Measurements from ENCODE around the gene BTBD10.

Gene BTBD10

DNA sequence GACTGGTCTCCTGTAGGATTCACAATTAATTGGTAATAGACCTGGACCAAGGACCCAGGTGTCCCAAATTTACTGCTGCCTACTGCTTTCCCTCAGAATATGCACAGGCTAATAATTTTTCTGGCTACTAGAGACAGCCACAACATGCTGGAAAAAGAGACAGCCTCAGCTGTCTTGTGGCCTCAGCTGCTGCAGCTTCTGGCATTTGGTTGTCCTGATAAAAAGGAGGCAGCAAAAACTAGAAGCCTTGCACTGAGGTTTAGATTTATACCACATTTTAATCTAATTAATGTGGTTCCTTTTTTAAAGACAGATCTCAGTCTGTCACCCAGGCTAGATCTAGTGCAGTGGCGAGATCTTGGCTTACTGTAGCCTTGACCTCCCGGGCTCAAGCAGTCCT, 89.8 kb downstream of the BTBD10 start:
- Histone ChIP-seq H3K4me1 (ENCODE audit: insufficient read depth, low read length) (no peaks in the 10 kb centered on the region), H3K27ac (ENCODE audit: low read depth, low read length) (no peak overlapping the region), H3K9ac (ENCODE audit: low read depth, low read length) (no peak overlapping the region), H3K4me3 (ENCODE audit: low read length) (no peak overlapping the region), H3K27me3 (ENCODE audit: insufficient read depth, low read length) (no peaks in the 10 kb centered on the region), H3K9me3 (ENCODE audit: insufficient read depth, low read depth, low read length) (no peaks in the 10 kb centered on the region), H3K36me3 (ENCODE audit: insufficient read depth, low read length) (no peaks in the 10 kb centered on the region)
- WGBS, result 91% methylated on average over 2 of the region's 2 CpGs

- Histone ChIP-seq H3K27ac (ENCODE audit: low read depth, low read length) (no peak overlapping the region), H3K4me1 (ENCODE audit: insufficient read depth, low read length) (peaks cover 5% of the 10 kb centered on the region; the same call in 1 of the 2 replicates), H3K27me3 (ENCODE audit: insufficient read depth, low read length) (0 out of 2 replicates have a peak, but pooled peaks cover 10% of the 10 kb centered on the region), H3K9me3 (ENCODE audit: insufficient read depth, low read depth, low read length) (no peaks in the 10 kb centered on the region), H3K36me3 (ENCODE audit: insufficient read depth, low read length) (no peaks in the 10 kb centered on the region), H3K9ac (ENCODE audit: low read depth, low read length) (no peak overlapping the region), H3K4me3 (ENCODE audit: low read length) (no peak overlapping the region)
- 90% methylated on average over 5 of the region's 5 CpGs for WGBS
Observed at GRCh38 chr11:13368041-13368446, 95.0 kb downstream of the BTBD10 start.

GRCh38 chr11:13367115-13367514, 95.9 kb downstream of the BTBD10 start:
- Histone ChIP-seq H3K9me3 (ENCODE audit: insufficient read depth, low read depth, low read length) (no peaks in the 10 kb centered on the region), H3K27me3 (ENCODE audit: insufficient read depth, low read length) (0 out of 2 replicates have a peak, but pooled peaks cover 10% of the 10 kb centered on the region), H3K27ac (ENCODE audit: low read depth, low read length) (no peak overlapping the region), H3K36me3 (ENCODE audit: insufficient read depth, low read length) (no peaks in the 10 kb centered on the region), H3K4me1 (ENCODE audit: insufficient read depth, low read length) (peaks cover 5% of the 10 kb centered on the region; the same call in 1 of the 2 replicates), H3K9ac (ENCODE audit: low read depth, low read length) (no peak overlapping the region), H3K4me3 (ENCODE audit: low read length) (no peak overlapping the region)
- WGBS, result 91% methylated on average over 4 of the region's 4 CpGs

- Histone ChIP-seq H3K9me3 (ENCODE audit: insufficient read depth, low read depth, low read length) (no peaks in the 10 kb centered on the region), H3K4me1 (ENCODE audit: insufficient read depth, low read length) (peaks cover 5% of the 10 kb centered on the region; the same call in 1 of the 2 replicates), H3K27me3 (ENCODE audit: insufficient read depth, low read length) (0 out of 2 replicates have a peak, but pooled peaks cover 10% of the 10 kb centered on the region), H3K36me3 (ENCODE audit: insufficient read depth, low read length) (no peaks in the 10 kb centered on the region), H3K9ac (ENCODE audit: low read depth, low read length) (no peak overlapping the region), H3K4me3 (ENCODE audit: low read length) (no peak overlapping the region), H3K27ac (ENCODE audit: low read depth, low read length) (no peak overlapping the region)
- WGBS, result 88% methylated on average over 6 of the region's 7 CpGs
Observed at GRCh38 chr11:13366266-13367026, 96.6 kb downstream of the BTBD10 start.

- 29% methylated on average over 2 of the region's 2 CpGs for WGBS
- no peaks in the 10 kb centered on the region for H3K36me3 ChIP-seq (ENCODE audit: insufficient read depth, low read length)
Observed at GRCh38 chr11:13364388-13364787, 98.6 kb downstream of the BTBD10 start.

GRCh38 chr11:13362596-13363109, 100.4 kb downstream of the BTBD10 start:
- Histone ChIP-seq H3K27ac (ENCODE audit: low read depth, low read length) (no peak overlapping the region), H3K9ac (ENCODE audit: low read depth, low read length) (no peak overlapping the region), H3K4me3 (ENCODE audit: low read length) (no peak overlapping the region), H3K36me3 (ENCODE audit: insufficient read depth, low read length) (no peaks in the 10 kb centered on the region), H3K9me3 (ENCODE audit: insufficient read depth, low read depth, low read length) (no peaks in the 10 kb centered on the region), H3K4me1 (ENCODE audit: insufficient read depth, low read length) (peaks cover 5% of the 10 kb centered on the region; the same call in 1 of the 2 replicates), H3K27me3 (ENCODE audit: insufficient read depth, low read length) (0 out of 2 replicates have a peak, but pooled peaks cover 10% of the 10 kb centered on the region)
- WGBS, result 97% methylated on average over 9 of the region's 9 CpGs

More at GRCh38 chr11:13364388-13364787, 98.6 kb downstream of the BTBD10 start:
- H3K27ac ChIP-seq (ENCODE audit: low read depth, low read length), result no peak overlapping the region
- H3K9me3 ChIP-seq (ENCODE audit: insufficient read depth, low read depth, low read length), result no peaks in the 10 kb centered on the region
- H3K9ac ChIP-seq (ENCODE audit: low read depth, low read length), result no peak overlapping the region
- H3K4me1 ChIP-seq (ENCODE audit: insufficient read depth, low read length), result peaks cover 5% of the 10 kb centered on the region; the same call in 1 of the 2 replicates
- 0 out of 2 replicates have a peak, but pooled peaks cover 10% of the 10 kb centered on the region for H3K27me3 ChIP-seq (ENCODE audit: insufficient read depth, low read length)
- H3K4me3 ChIP-seq (ENCODE audit: low read length), result no peak overlapping the region

DNA sequence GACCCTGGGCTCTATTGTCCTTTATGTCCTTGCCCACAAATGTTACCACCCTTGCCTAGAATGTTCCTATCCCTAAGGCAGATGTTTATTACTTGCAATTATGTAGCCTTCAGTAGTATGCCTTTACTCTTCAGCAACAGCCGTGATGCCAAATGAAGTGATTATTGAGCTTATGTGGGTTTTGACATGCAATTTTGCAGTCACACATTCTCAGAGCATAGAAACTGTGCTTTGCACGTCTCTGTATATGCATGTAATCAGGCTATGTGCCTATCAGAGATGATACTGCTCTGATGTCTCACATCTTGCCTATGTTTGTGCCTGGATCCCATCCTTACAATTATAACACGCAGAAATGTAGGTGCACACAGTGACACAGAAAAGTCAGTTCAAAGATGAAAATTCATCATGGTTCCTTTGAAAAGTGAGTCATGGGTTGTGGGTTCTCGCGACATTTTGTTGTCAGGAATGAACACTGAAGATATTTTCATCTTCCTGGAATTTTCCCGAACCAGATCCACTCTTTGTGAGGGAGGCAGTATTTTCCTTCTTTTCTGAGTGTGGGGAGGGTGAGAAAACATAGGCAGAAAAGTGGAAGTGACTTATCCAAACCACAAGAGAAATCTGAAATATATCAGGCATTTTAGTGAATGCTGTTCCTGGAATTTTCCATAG, 104.3 kb downstream of the BTBD10 start:
- Histone ChIP-seq H3K36me3 (ENCODE audit: insufficient read depth, low read length) (no peaks in the 10 kb centered on the region), H3K4me3 (ENCODE audit: low read length) (no peak overlapping the region), H3K9me3 (ENCODE audit: insufficient read depth, low read depth, low read length) (no peaks in the 10 kb centered on the region), H3K9ac (ENCODE audit: low read depth, low read length) (no peak overlapping the region), H3K27me3 (ENCODE audit: insufficient read depth, low read length) (0 out of 2 replicates have a peak, but pooled peaks cover 4% of the 10 kb centered on the region), H3K27ac (ENCODE audit: low read depth, low read length) (no peak overlapping the region), H3K4me1 (ENCODE audit: insufficient read depth, low read length) (no peaks in the 10 kb centered on the region; the same call in 1 of the 2 replicates)
- WGBS, result 93% methylated on average over 6 of the region's 6 CpGs

DNA sequence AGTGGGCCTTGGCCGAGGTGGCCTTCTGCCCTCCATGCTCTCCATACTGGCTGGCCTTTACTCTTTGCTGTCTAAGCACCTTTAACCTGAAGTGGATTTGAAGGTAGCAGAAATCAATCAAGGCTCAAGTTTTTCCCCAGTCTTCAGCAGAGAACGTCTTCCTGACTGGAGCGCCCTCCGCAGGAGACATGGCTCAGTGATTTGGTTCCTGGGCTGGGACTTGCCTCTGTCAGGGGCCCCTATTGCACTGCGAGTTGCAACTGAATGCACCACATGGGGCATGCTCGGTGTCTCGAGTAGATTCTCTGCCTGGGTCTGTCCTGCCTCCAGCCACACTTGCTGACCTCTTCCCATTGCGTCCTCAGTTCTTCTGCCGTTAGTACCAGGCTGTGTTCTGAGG, 105.8 kb downstream of the BTBD10 start:
- WGBS, result 85% methylated on average over 9 of the region's 9 CpGs
- H3K9me3 ChIP-seq (ENCODE audit: insufficient read depth, low read depth, low read length), result no peaks in the 10 kb centered on the region
- no peaks in the 10 kb centered on the region for H3K36me3 ChIP-seq (ENCODE audit: insufficient read depth, low read length)
- H3K27me3 ChIP-seq (ENCODE audit: insufficient read depth, low read length), result no peaks in the 10 kb centered on the region
- no peak overlapping the region for H3K27ac ChIP-seq (ENCODE audit: low read depth, low read length)
- H3K9ac ChIP-seq (ENCODE audit: low read depth, low read length), result no peak overlapping the region
- H3K4me1 ChIP-seq (ENCODE audit: insufficient read depth, low read length), result no peaks in the 10 kb centered on the region; the same call in 1 of the 2 replicates
- no peak overlapping the region for H3K4me3 ChIP-seq (ENCODE audit: low read length)

DNA sequence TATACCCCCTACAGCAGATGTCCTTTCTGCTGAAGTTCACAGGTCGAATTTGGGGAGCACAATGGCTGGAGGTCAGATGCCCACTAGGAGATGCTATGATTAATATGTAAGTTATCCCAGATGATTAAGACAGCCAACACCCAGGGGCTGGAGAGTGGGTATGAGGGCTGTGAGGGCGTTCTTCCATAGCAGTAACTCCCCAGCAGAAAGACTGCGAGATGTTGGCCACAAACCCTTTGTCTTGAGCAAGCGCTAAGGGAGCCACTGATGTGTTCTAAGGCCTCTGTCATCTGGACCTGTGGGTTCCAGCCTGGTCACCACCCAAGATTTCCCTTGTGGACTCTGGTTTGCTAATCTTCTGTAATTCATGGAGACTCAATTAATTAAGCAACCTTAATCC, 107.8 kb downstream of the BTBD10 start:
- H3K36me3 ChIP-seq (ENCODE audit: insufficient read depth, low read length), result no peaks in the 10 kb centered on the region
- no peak overlapping the region for H3K27ac ChIP-seq (ENCODE audit: low read depth, low read length)
- H3K4me3 ChIP-seq (ENCODE audit: low read length), result no peak overlapping the region
- 95% methylated on average over 4 of the region's 4 CpGs for WGBS
- no peaks in the 10 kb centered on the region for H3K9me3 ChIP-seq (ENCODE audit: insufficient read depth, low read depth, low read length)
- no peaks in the 10 kb centered on the region; the same call in 1 of the 2 replicates for H3K4me1 ChIP-seq (ENCODE audit: insufficient read depth, low read length)
- no peak overlapping the region for H3K9ac ChIP-seq (ENCODE audit: low read depth, low read length)
- H3K27me3 ChIP-seq (ENCODE audit: insufficient read depth, low read length), result no peaks in the 10 kb centered on the region

DNA sequence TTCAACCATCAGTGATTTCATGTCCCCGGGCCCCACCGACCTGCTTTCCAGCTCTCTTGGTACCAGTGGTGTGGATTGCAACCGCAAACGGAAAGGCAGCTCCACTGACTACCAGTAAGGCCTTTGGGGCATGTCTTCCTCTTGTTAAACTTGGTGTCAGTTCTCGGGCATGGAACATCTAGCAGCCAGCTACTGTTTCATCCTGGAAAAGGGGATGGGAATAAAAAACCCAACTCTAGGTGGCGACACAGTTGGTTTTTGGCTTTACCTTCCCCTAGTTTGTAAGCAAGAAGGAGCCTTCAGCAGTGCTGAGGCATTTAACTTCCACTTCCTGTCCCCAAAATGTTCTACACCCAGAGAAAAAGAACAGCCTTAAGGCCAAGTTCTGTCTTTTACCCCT, 108.7 kb downstream of the BTBD10 start:
- Histone ChIP-seq H3K4me3 (ENCODE audit: low read length) (no peak overlapping the region), H3K36me3 (ENCODE audit: insufficient read depth, low read length) (no peaks in the 10 kb centered on the region), H3K4me1 (ENCODE audit: insufficient read depth, low read length) (no peaks in the 10 kb centered on the region), H3K27ac (ENCODE audit: low read depth, low read length) (no peak overlapping the region), H3K9ac (ENCODE audit: low read depth, low read length) (no peak overlapping the region), H3K27me3 (ENCODE audit: insufficient read depth, low read length) (no peaks in the 10 kb centered on the region), H3K9me3 (ENCODE audit: insufficient read depth, low read depth, low read length) (no peaks in the 10 kb centered on the region)
- 79% methylated on average over 6 of the region's 6 CpGs for WGBS

GRCh38 chr11:13352711-13353110, 110.3 kb downstream of the BTBD10 start:
- Histone ChIP-seq H3K9ac (ENCODE audit: low read depth, low read length) (no peak overlapping the region), H3K27ac (ENCODE audit: low read depth, low read length) (no peak overlapping the region), H3K27me3 (ENCODE audit: insufficient read depth, low read length) (no peaks in the 10 kb centered on the region), H3K4me1 (ENCODE audit: insufficient read depth, low read length) (no peaks in the 10 kb centered on the region), H3K36me3 (ENCODE audit: insufficient read depth, low read length) (no peaks in the 10 kb centered on the region), H3K4me3 (ENCODE audit: low read length) (no peak overlapping the region), H3K9me3 (ENCODE audit: insufficient read depth, low read depth, low read length) (no peaks in the 10 kb centered on the region)
- 88% methylated on average over 6 of the region's 6 CpGs for WGBS
